ENCODE measurements around the gene IGFBP3.

The IGFBP3 gene

DNA sequence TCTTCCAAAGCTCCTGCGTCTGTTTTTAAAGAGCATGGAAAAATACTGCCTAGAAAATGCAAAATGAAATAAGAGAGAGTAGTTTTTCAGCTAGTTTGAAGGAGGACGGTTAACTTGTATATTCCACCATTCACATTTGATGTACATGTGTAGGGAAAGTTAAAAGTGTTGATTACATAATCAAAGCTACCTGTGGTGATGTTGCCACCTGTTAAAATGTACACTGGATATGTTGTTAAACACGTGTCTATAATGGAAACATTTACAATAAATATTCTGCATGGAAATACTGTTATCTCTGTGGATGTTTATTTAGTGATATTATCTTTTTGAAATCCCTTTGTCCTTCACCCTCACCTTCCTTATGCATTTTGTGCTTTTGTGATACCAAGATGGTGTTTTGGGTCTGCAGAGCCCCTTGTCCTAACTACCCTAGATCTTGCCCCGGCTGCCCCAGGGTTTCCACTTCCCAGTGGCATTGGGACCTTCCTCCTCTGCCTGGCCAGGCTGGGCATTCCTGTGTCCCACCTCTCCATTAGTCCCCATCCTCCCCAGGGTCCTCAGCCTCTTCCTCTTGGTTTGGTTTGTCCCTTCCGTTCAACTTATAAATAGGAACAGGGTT lies 27.6 kb downstream of the IGFBP3 start:
- no peak overlapping the region for H3K4me2 ChIP-seq (ENCODE audit: low read depth, low read length)
- H3K4me1 ChIP-seq (ENCODE audit: low read length) = no peaks in the 10 kb centered on the region
- H3K36me3 ChIP-seq (replicated peaks; ENCODE audit: insufficient read depth, low read length) = no peaks in the 10 kb centered on the region
- no peak overlapping the region for H3K9ac ChIP-seq (ENCODE audit: low read length)
- no peaks in the 10 kb centered on the region for H3K9me3 ChIP-seq (replicated peaks; ENCODE audit: insufficient read depth, low read length)
- no peak overlapping the region for H2AFZ ChIP-seq (ENCODE audit: low read length)
- H3K79me2 ChIP-seq (ENCODE audit: low read length) = no peaks in the 10 kb centered on the region
- TF ChIP-seq CTCF (IDR thresholded peaks at IDR 0.05; ENCODE audit: low read length) (no peak), EZH2 (optimal IDR thresholded peaks at IDR 0.05; ENCODE audit: low read depth, low read length) (no peak), EZH2phosphoT487 (IDR thresholded peaks at IDR 0.05; ENCODE audit: low read length) (no peak)
- H3K27me3 ChIP-seq (replicated peaks; ENCODE audit: insufficient read depth, low read length) = no peaks in the 10 kb centered on the region
- H3K9me2 ChIP-seq (replicated peaks; ENCODE audit: insufficient read depth, low read length) = no peaks in the 10 kb centered on the region
- no peaks in the 10 kb centered on the region for H3F3A ChIP-seq (ENCODE audit: insufficient read depth, low read length)
- H4K20me1 ChIP-seq (ENCODE audit: insufficient read depth, low read length) = no peaks in the 10 kb centered on the region
- H3K27ac ChIP-seq (ENCODE audit: low read length) = no peak overlapping the region
- H3K4me3 ChIP-seq (ENCODE audit: low read length) = no peak overlapping the region
- no peak for DNase-seq

- no peaks in the 10 kb centered on the region for H3K9me3 ChIP-seq (replicated peaks; ENCODE audit: insufficient read depth, low read length)
- H3K27me3 ChIP-seq (replicated peaks; ENCODE audit: insufficient read depth, low read length) = no peaks in the 10 kb centered on the region
- no peak overlapping the region for H2AFZ ChIP-seq (ENCODE audit: low read length)
- H3K4me2 ChIP-seq (ENCODE audit: low read depth, low read length) = no peak overlapping the region
- no peaks in the 10 kb centered on the region for H4K20me1 ChIP-seq (ENCODE audit: insufficient read depth, low read length)
- H3K27ac ChIP-seq (ENCODE audit: low read length) = no peak overlapping the region
- DNase-seq = no peak
- no peaks in the 10 kb centered on the region for H3K36me3 ChIP-seq (replicated peaks; ENCODE audit: insufficient read depth, low read length)
- H3F3A ChIP-seq (ENCODE audit: insufficient read depth, low read length) = no peaks in the 10 kb centered on the region
- no peak overlapping the region for H3K4me3 ChIP-seq (ENCODE audit: low read length)
- H3K9ac ChIP-seq (ENCODE audit: low read length) = no peak overlapping the region
- no peak for TF ChIP-seq EZH2 (optimal IDR thresholded peaks at IDR 0.05; ENCODE audit: low read depth, low read length)
- no peaks in the 10 kb centered on the region for H3K9me2 ChIP-seq (replicated peaks; ENCODE audit: insufficient read depth, low read length)
- H3K79me2 ChIP-seq (ENCODE audit: low read length) = no peaks in the 10 kb centered on the region
- no peaks in the 10 kb centered on the region for H3K4me1 ChIP-seq (ENCODE audit: low read length)
Observed at GRCh38 chr7:45892407-45893035, 28.6 kb downstream of the IGFBP3 start.

DNA sequence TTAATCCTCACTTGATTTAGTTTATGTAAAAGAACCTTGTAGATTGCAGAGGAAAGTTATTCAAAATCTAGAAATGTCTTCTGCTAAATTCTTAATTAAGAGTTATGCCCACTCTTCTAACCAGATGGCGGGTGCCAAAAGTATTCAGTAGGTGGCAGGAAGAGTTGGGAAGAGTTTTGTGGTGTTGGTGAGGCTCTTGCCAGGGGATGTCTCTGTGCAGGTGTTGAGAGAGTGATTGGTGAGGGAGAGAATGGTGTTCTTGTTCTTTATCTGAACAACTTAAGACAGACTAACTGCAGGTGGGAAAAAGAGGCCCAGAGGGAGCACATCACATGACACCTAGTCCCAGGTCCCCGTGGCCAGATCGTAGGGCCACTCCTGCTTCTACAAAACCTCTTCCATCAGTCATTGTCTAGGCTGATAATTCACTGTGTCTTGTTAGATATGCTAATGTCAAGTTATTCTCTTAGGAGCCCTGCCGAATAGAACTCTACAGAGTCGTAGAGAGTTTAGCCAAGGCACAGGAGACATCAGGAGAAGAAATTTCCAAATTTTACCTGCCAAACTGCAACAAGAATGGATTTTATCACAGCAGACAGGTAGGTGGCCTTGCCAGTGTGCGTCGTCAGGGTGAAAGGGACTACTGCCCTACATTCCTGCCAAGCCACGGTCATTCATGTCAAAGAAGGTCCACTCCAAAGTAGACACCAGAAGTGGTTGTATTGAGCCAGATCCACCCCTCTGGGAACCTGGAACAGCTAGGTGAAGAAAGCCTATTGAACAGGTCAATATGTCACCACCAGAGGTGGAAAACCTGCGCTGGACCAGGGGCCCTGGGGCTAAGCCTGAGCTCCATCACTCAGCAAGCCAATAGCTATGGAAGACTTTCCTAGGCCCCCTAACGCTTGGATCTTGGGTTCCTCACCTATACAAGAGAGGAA lies 29.3 kb downstream of the IGFBP3 start:
- no peaks in the 10 kb centered on the region for H3K9me3 ChIP-seq (replicated peaks; ENCODE audit: insufficient read depth, low read length)
- TF ChIP-seq EZH2 (optimal IDR thresholded peaks at IDR 0.05; ENCODE audit: low read depth, low read length) (no peak), EZH2phosphoT487 (IDR thresholded peaks at IDR 0.05; ENCODE audit: low read length) (no peak), CTCF (IDR thresholded peaks at IDR 0.05; ENCODE audit: low read length) (no peak)
- no peak overlapping the region for H3K9ac ChIP-seq (ENCODE audit: low read length)
- no peak overlapping the region for H3K4me2 ChIP-seq (ENCODE audit: low read depth, low read length)
- no peaks in the 10 kb centered on the region for H4K20me1 ChIP-seq (ENCODE audit: insufficient read depth, low read length)
- no peaks in the 10 kb centered on the region for H3K4me1 ChIP-seq (ENCODE audit: low read length)
- no peak overlapping the region for H3K27ac ChIP-seq (ENCODE audit: low read length)
- H3K9me2 ChIP-seq (replicated peaks; ENCODE audit: insufficient read depth, low read length) = no peaks in the 10 kb centered on the region
- H3F3A ChIP-seq (ENCODE audit: insufficient read depth, low read length) = no peaks in the 10 kb centered on the region
- no peaks in the 10 kb centered on the region for H3K27me3 ChIP-seq (replicated peaks; ENCODE audit: insufficient read depth, low read length)
- no peaks in the 10 kb centered on the region for H3K79me2 ChIP-seq (ENCODE audit: low read length)
- H3K36me3 ChIP-seq (replicated peaks; ENCODE audit: insufficient read depth, low read length) = no peaks in the 10 kb centered on the region
- no peak overlapping the region for H2AFZ ChIP-seq (ENCODE audit: low read length)
- H3K4me3 ChIP-seq (ENCODE audit: low read length) = no peak overlapping the region
- DNase-seq = no peak

Data from MM.1S (cell line).